Measurements from ENCODE around the gene POLK.
"Not testable (repeated sequence)": the region's sequence is repeated elsewhere in the genome, so short reads cannot be mapped to it uniquely, and the experiment has no call there.

Gene POLK

DNA sequence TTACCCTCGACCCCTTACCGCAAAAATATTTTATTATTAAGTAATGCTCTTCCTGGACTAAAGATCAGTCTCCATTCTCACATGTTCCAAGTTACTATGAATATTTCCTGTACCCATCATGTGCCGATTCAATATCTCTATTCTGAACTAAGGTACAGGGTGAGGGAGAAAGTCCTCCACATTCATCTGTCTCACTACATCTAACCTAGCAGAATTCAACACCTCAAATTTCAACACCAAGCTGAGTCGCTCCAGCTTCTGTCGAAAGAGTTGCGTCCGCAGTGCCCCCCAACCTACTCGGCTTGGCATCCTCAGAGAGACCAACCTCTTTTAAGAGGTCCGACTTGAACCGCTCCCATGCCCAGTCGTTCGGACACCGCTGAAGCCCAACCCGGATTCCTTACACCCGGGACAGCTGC lies 1.3 kb upstream of the POLK start:
- no peak for DNase-seq (ENCODE audit: low read depth, low spot score)

DNA sequence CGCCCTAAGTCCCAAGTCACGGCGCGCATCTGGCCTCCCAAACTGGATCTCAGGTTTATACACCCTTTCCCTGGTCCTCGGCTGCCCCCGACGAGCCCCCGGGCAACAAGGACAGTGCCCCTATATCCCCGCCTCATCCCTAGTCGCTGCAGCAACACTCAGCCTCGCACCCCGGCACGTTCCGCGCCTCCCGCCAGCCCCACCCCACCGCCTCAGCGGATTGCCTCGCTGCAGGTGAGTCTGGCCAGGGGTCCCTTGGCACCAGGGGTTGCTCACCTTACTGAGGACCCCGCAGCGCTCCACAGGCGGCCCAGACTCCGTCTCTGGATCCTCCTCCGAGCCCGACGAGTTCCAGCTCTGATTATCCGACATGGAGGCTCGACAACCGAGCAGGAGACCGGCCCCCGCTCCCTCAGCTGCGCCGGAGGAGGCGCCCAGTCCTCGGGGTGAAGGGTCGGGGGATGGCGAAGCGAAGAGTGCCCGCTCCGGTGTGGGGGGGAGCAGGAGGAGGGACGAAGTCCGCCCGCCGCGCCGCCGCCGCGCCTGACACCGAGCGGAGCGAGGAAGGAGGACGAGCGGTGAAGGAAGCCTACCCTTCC lies 756 bp upstream of the POLK start:
- DNase-seq (ENCODE audit: low read depth, low spot score): no peak

DNA sequence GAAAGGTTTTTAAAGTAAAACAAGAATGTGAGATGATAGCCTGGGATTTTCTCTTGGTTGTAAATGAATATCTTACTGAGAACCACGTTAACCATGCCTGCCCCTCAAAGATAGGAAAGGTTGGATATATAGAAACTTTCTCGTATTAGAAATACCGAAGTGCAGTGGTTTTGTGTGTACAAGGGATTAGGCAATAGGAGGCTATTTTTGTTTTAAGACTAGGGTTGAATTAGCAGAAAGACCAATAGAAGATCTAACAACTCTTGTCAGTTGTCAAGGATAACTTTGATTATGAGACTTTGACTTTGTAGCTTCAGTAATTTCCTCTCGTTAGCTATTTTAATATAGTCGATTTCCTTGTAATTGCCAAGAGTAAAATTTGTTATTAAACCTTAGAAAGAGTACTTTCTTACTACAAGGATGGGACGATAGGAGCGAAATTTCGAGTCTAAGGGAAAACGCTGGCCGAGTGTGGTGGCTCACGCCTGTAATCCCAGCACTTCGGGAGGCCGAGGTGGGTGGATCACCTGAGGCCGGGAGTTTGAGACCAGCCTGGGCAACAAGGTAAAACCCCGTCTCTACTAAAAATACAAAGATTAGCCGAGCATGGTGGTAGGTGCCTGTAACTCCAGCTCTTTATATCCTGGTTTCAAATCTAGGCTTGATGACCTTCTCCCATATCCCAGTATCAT lies 838 bp downstream of the POLK start:
- no peak for DNase-seq (ENCODE audit: low read depth, low spot score)

DNA sequence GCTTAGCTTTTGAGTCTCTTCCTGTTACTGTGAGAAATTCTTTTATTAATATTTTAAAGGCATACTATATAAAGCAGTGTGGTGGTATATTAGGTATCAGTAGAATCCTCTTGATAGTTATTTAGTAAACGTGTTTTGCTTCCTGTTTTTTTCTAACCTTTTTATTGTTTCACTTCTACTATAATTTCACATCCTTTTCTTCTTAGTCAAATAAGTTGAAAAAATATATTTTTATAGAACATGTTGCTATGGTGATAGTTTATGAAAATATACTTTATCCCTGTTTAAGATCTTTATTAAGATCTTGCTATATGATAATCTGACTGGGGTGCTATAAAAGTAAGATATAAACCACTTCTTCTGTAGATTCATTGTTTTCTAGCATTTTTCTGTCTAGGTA lies 2.1 kb downstream of the POLK start:
- no peak for DNase-seq (ENCODE audit: low read depth, low spot score)

DNA sequence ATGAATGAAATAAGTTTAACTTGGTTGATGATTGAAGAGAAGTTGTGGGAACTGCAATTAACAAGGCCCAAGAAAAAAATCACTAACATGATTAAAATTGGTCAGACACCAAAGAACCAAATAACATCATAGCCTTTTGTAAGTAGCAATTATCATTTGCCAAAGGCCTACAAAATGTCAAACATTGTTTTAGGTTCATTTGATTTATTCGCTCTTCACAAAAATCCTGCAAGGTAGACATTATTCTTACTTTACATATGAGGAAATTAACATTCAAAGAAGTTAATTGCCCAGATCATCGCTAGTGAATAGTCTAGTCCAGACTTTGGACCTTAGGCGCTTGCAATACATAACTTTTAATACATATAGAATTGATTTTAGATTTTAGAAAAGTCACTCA lies 2.6 kb downstream of the POLK start:
- DNase-seq (ENCODE audit: low read depth, low spot score): no peak

DNA sequence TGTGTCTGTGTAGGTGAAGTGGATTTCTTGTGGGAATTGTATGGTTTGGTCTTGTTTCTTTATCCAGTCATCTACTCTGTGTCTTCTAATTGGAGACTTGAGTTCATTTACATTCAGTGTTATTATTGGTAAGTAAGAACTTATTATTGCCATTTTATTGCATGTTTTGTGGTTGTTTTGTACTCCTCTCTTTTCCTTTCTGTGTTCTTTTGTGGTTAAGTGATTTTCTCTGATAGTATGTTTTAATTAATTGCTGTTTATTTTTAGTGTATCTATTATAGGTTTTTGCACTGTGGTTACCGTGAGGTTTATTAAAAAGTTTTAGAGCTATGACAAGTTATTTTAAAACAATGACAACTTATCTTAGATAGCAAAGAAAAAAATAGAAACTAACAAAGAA lies 8.1 kb downstream of the POLK start:
- no peak for DNase-seq (ENCODE audit: low read depth, low spot score)

DNA sequence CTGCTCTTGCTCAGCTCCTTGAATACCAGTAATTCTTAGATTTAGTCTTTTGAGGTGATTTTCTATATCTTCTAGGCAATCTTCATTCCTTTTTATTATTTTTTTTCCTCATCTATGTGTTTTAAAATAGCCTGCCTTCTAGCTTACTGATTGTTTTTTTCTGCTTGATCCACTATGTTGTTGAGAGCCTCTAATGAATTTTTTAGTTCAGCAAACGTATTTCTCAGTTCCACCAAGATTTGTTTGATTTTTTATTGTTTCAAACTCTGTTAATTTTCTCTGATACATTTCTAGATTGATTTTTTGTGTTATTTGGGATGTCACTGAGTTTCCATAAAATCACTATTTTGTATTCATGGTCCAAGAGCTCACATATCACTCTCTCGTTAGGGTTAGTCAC lies 9.5 kb downstream of the POLK start:
- no peak for DNase-seq (ENCODE audit: low read depth, low spot score)

DNA sequence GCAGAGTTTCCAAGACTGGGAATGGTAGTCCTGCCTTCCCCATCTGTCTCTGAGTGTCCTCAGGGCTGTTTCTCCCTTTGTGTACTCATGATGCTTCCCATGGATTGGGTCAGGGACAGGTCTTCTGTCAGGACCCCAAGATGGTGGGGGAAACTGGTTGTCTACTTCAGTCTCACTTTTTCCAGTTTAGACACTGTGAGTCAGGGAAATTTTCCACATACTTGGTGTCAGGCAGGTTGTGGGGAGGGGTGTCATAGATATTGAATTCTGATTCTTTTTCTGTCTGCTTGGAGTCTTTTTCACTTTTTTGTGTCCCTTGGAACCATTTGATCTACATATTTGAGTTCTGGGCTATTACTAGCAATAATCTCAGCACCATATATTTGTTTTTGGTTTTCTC lies 10.3 kb downstream of the POLK start:
- DNase-seq (ENCODE audit: low read depth, low spot score): no peak

DNA sequence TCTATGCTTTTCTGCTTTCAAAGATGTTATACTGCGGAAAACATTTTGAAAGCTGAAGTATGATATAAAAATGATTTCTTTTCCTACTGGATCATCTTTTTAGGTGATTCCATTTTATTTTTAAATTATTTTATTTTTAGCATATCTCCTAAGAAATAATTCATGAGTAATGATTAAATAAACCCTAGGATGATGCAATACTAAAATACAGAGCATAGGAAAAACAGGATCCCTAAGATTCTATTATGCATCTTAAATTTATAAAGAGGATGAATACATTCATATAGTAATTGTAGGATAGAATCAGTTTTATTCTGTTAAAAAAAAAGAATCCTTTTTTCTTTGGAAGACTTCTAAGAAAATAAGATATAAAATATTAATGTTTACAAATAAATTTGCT lies 10.9 kb downstream of the POLK start:
- DNase-seq (ENCODE audit: low read depth, low spot score): no peak

DNA sequence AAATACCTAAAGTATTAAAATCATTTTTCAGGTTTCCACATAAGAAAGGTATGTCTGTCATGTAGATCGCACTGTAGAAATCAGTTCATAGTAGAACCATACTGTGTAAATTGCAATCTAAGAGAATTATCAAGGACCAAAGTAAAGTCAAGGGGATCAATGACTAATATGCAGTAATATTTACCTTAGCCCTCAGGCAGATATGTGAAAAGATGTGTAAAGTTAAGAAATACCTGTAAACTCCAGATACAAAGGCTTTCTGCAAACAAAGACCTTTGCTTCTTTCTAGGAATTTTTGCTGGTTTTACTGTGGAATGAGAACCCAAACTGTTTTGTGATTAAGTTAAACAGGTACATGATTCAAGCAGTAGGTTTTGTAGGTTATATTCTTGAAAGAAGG lies 11.6 kb downstream of the POLK start:
- no peak for DNase-seq (ENCODE audit: low read depth, low spot score)

DNA sequence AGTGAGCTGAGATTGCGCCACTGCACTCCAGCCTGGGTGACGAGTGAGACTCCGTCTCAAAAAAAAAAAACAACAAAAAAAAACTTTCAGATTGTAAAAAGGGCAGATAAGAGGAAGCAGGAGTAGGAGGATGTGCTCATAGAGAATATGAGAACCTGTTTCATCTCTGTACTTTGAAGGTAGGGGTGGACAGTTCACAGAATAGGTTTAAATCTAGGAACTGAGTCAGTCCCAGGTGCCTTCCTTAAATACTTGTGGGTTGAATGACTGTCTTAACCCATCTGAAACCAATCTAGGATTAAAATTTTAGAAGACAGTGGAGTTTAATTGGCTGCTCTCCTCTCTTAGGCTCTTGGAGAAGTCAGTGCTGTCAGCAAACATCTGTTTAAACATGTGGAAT lies 12.4 kb downstream of the POLK start:
- DNase-seq (ENCODE audit: low read depth, low spot score): no peak

DNA sequence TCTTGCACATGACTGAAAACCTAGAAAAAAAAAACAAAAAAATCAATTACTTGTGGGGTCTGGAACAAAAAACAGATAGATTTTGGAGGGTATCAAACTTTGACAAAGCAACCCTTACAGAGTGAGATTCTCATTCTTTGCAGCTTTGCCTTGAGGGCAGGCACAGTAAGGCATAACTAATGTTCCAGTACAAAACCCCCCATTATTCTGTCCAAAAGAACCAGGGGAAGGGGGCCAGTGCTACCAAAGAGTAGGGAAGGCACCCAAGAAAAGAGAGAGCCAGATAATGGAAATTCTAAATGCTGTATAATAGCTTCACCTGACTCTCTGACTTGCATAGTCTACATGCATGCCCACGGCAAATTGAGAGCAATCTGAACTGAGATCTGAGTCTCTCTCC lies 12.9 kb downstream of the POLK start:
- no peak for DNase-seq (ENCODE audit: low read depth, low spot score)

DNA sequence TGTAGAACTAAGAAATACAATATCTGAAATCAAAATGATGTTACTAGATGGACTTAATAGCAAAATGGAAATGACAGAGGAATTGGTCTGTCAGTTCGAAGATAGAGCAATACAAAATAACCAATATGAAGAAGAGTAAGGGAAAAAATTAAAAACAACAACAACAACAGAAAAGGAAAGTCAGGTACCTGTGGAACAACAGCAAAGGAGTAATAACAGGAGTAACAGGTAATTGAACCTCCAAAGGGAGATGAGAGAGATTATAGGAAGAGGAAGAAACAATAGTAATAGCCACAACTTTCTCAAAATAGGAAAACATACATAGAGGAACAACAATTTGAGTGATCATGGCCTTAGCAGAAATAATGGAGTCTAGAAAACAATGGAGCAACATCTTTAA lies 13.7 kb downstream of the POLK start:
- no peak for DNase-seq (ENCODE audit: low read depth, low spot score)

DNA sequence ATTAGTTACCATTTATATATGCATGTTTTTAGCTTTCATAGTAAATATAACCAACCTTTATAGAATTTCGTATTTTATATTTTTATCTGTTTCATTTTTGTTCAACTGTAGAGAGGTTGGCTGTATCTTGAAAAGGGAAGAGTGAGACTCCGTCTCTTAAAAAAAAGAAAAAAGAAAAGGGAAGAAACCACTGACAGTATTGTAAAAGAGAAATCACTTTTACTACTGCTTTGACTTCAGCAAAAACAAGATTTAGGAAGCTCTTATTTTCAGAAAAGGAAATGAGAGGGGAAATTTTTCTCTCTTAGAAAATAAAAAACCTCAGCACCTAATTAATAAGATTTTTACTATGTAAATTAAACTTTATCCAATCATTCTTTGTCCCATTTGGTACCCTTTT lies 14.4 kb downstream of the POLK start:
- no peak for DNase-seq (ENCODE audit: low read depth, low spot score)

DNA sequence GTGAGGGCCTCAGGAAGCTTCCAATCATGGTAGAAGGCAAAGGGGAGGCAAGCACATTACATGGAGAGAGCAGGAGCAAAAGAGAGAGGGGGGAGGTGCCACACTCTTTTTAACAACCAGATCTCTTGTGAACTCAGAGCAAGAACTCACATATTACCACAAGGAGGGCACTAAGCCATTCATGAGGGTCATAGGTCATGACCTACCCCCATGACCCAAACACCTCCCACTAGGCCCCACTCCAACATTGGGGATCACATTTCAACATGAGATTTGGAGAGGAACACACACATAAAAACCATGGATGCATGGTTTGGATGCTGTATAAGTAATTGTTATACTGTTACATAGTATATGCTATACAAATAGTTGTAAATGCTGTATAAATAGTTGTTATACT lies 17.5 kb downstream of the POLK start:
- no peak for DNase-seq (ENCODE audit: low read depth, low spot score)

DNA sequence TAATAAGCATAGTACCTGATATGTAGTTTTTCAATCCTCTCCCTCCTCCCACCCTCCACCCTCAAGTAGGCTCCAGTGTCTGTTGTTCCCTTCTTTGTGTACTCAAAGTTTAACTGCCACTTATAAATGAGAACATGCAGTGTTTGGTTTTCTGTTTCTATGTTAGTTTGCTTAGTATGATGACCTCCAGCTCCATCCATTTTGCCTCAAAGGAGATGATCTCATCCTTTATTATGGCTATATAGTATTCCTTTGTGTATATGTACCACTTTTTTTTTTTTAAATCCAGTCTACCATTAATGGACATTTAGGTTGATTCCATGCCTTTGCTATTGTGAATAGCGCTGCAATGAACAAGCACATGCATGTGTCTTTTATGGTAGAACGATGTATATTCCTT lies 20.5 kb downstream of the POLK start:
- no peak for DNase-seq (ENCODE audit: low read depth, low spot score)

DNA sequence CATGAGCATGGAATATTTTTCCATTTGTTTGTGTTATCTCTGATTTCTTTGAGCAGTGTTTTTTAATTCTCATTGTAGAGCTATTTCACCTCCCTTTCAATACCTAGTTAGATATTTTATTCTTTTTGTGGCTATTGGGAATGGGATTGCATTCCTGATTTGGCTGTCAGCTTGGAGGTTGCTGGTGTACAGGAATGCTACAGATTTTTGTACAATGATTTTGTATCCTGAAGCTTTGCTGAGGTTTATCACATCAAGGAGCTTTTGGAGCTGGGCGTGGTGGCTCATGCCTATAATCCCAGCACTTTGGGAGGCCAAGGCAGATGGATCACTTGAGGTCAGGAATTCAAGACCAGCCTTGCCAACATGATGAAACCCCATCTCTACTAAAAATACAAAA lies 22.0 kb downstream of the POLK start:
- not testable (repeated sequence) for DNase-seq (ENCODE audit: low read depth, low spot score)

DNA sequence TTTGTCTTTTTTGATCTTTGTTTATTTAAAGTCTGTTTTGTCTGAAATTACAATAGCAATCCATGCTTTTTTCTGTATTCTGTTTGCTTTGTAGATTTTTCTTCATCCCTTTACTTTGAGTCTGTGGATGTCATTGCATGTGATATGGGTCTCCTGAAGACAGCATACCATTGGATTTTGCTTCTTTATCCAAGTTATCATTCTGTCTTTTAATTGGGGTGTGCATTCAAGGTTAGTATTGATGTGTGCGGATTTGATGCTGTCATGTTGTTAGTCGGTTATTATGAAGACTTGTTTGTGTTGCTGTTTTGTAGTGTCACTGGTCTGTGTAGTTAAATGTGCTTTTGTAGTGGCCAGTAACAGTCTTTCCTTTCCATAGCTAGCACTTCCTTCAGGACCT lies 23.0 kb downstream of the POLK start:
- no peak for DNase-seq (ENCODE audit: low read depth, low spot score)

DNA sequence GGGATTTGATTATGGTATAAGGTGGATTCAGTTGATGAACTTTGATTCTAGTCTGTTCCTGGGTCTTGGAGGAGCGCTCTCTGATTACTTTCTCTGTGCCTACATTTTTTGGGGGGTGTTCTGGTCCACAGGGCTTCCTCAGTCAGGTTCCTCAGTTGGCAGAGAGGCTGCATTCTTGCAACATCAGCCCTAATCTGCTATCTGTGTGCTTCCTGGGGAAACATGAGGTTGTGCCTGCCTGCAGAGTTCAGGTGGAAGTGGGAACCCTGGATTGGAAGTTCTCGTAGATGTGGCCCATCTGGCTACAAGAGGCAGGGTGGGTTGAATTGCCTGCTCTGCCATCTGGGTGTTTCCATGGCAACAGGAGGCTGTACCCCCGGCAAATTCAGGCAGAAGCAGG lies 24.5 kb downstream of the POLK start:
- no peak for DNase-seq (ENCODE audit: low read depth, low spot score)

DNA sequence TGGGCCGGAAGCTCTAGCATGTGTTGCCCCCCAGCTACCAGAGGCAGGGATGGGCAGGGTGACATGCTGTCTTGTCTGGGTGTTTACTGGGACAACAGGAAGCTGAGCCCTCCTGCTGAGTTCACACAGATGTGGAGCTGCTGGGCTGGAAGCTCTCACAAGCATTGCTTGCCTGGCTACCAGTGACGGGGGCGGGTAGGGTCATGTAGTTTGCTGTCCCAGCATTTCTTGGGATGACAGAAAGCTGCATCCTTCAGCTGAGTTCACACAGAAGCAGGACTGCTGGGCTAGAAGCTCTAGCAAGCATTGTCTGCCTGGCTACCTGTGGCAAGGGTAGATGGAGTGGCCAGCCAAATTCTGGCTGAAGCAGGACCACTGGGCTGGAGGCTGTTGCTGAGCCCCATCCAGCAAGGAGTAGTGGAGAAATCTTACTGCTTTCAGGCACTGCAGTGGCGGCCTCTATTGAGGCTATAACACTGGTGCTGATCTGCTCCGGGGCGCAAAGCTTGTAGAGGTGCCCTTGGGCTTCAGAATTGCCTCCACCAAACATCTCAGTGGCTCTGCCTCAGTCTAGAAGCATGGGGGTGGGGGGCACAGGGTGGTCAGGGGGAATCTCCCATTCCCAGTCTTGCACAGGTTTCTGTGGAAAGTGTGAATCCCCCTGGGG lies 25.1 kb downstream of the POLK start:
- DNase-seq (ENCODE audit: low read depth, low spot score): no peak

DNA sequence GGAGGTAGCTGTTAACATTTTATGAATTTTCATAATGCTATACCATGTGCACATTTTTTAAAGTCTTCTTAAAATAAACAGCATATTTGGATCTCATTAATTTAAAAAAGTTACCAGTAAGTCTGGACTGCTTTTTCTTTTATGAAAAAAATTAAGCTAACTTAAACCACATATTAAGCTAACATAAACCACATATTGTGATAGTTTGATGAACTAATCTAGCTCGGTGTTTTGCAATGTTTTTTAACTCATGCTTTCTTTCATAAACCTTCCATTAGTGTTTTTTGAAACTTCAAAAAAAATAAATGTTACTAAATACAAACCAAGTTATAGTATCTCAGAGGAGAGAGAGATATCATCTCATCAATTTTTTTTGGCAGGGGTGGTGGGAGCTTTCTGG lies 26.5 kb downstream of the POLK start:
- no peak for DNase-seq (ENCODE audit: low read depth, low spot score)

DNA sequence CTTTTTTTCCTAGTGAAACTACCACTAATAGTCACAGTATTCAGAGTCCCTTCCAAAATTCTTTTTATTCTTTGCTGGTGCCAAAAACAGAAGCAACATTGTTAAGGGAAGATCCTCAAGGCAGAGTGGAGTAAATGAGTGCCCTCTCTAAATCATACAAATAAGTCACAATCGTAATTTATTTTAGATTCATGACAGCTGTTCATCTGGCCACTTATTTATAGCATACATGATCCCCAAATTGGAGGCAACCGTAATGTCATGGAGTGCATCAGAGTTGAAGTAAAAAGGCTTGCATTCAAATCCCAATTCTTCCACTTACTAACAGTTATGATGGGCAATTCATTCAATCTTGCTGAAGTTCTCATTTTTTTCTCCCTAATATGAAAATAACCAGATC lies 33.4 kb downstream of the POLK start:
- DNase-seq (ENCODE audit: low read depth, low spot score): no peak

DNA sequence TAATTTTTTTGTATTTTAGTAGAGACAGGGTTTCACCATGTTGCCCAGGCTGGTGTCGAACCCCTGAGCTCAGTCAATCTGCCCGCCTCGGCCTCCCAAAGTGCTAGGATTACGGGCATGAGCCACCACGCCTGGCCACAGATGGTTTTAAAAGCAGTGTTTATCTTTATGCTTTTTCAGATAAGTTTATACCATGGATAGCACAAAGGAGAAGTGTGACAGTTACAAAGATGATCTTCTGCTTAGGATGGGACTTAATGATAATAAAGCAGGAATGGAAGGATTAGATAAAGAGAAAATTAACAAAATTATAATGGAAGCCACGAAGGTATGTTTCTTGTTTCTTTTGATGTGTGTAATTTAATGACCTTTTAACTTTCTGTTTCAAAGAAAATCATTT lies 35.1 kb downstream of the POLK start:
- DNase-seq (ENCODE audit: low read depth, low spot score): no peak
